HEK293 (cell line): Measurements from ENCODE around the gene TCEA2.
A peak's percentile ranks its signal among the peaks of the same experiment; 100 is the strongest.

Experiments
- CTCF ChIA-PET: fragments of 350-600 bp; formaldehyde crosslinking; extraction: SDS; loops from one replicate; lab custom pipeline; 2021; ENCODE audit warnings: antibody characterized with exemption; lab: Yijun Ruan, JAX
- POLR2A ChIA-PET: fragments of 300-600 bp; formaldehyde crosslinking; extraction: SDS; loops from one replicate; lab custom pipeline; 2020; ENCODE audit warnings: antibody characterized with exemption, inconsistent platforms; lab: Yijun Ruan, JAX
- H3K27ac ChIP-seq: fragments of 200-500 bp; sonication (Bioruptor generic); 2 replicates; pipeline ENCODE4 v1.5.1; 2014; ENCODE audit warnings: low read depth, low read length, control low read depth, inconsistent platforms; ENCODE audit errors: extremely low read depth
- H3K36me3 ChIP-seq, 2 experiments: fragments of 200-500 bp in 1 of 2; sonication (Bioruptor generic) in 1 of 2; 1 replicate in 1 of 2; 2 replicates in 1 of 2; pipeline ENCODE4 v1.5.1; 2014 to 2017; ENCODE audit warnings: inconsistent platforms in 2 of 2, low read length in 2 of 2; ENCODE audit not compliant: control insufficient read depth in 2 of 2, insufficient read depth in 1 of 2
- H3K4me1 ChIP-seq: fragments of 200-500 bp; sonication (Bioruptor generic); 2 replicates; pipeline ENCODE4 v1.5.1; 2014; ENCODE audit warnings: mild to moderate bottlenecking, low read length, inconsistent platforms; ENCODE audit not compliant: control insufficient read depth, insufficient read depth
- H3K4me3 ChIP-seq: 2 replicates; pipeline ENCODE4 v1.5.1; 2011; ENCODE audit warnings: low read depth, mild to moderate bottlenecking, control low read depth, low read length, moderate library complexity
- H3K9me3 ChIP-seq: fragments of 200-500 bp; sonication (Bioruptor generic); 2 replicates; pipeline ENCODE4 v1.5.1; 2014; ENCODE audit warnings: low read depth, low read length, inconsistent platforms; ENCODE audit not compliant: control insufficient read depth, insufficient read depth
- BCL6B ChIP-seq: fragments of 450-650 bp; formaldehyde crosslinking; IDR thresholded peaks from 2 replicates; pipeline ENCODE4 v1.5.1; 2017; ENCODE audit warnings: missing biosample characterization, missing genetic modification characterization
- GLIS2 ChIP-seq: fragments of 450-650 bp; formaldehyde crosslinking; IDR thresholded peaks from 2 replicates; pipeline ENCODE4 v1.5.1; 2016; ENCODE audit warnings: missing biosample characterization, missing genetic modification characterization
- INSM2 ChIP-seq: fragments of 450-650 bp; formaldehyde crosslinking; IDR thresholded peaks from 2 replicates; pipeline ENCODE4 v1.5.1; 2016; ENCODE audit warnings: missing biosample characterization, missing genetic modification characterization
- YY2 ChIP-seq: fragments of 450-650 bp; formaldehyde crosslinking; IDR thresholded peaks from 2 replicates; pipeline ENCODE4 v1.5.1; 2016; ENCODE audit warnings: missing biosample characterization, missing genetic modification characterization
- ZBTB10 ChIP-seq: fragments of 450-650 bp; formaldehyde crosslinking; IDR thresholded peaks from 2 replicates; pipeline ENCODE4 v1.5.1; 2016; ENCODE audit warnings: missing biosample characterization, missing genetic modification characterization
- ZBTB20 ChIP-seq: fragments of 450-650 bp; formaldehyde crosslinking; IDR thresholded peaks from 2 replicates; pipeline ENCODE4 v1.5.1; 2016; ENCODE audit warnings: missing biosample characterization, missing genetic modification characterization
- ZNF112 ChIP-seq: fragments of 450-650 bp; formaldehyde crosslinking; IDR thresholded peaks from 2 replicates; pipeline ENCODE4 v1.5.0; 2017; ENCODE audit warnings: missing biosample characterization, missing genetic modification characterization
- ZNF157 ChIP-seq: fragments of 450-650 bp; formaldehyde crosslinking; IDR thresholded peaks from 2 replicates; pipeline ENCODE4 v1.5.1; 2016; ENCODE audit warnings: missing biosample characterization, missing genetic modification characterization
- ZNF202 ChIP-seq: fragments of 450-650 bp; formaldehyde crosslinking; IDR thresholded peaks from 2 replicates; pipeline ENCODE4 v1.5.1; 2016; ENCODE audit warnings: missing biosample characterization, missing genetic modification characterization, borderline replicate concordance
- ZNF24 ChIP-seq: fragments of 450-650 bp; formaldehyde crosslinking; IDR thresholded peaks from 2 replicates; pipeline ENCODE4 v1.5.1; 2016; ENCODE audit warnings: missing biosample characterization, missing genetic modification characterization
- ZNF280D ChIP-seq: fragments of 450-650 bp; formaldehyde crosslinking; IDR thresholded peaks from 2 replicates; pipeline ENCODE4 v1.5.1; 2016; ENCODE audit warnings: missing biosample characterization, missing genetic modification characterization
- ZNF341 ChIP-seq: fragments of 450-650 bp; formaldehyde crosslinking; IDR thresholded peaks from 2 replicates; pipeline ENCODE4; 2016; ENCODE audit warnings: low read depth, missing biosample characterization, missing genetic modification characterization
- ZNF580 ChIP-seq: fragments of 450-650 bp; formaldehyde crosslinking; IDR thresholded peaks from 2 replicates; pipeline ENCODE4 v1.5.1; 2016; ENCODE audit warnings: missing biosample characterization, missing genetic modification characterization
- ZNF626 ChIP-seq: fragments of 450-650 bp; sonication (Bioruptor Pico); formaldehyde crosslinking; IDR thresholded peaks from 2 replicates; pipeline ENCODE4 v1.5.1; 2018; ENCODE audit warnings: missing biosample characterization, missing genetic modification characterization, inconsistent platforms
- ZNF654 ChIP-seq: fragments of 450-650 bp; formaldehyde crosslinking; IDR thresholded peaks from 2 replicates; pipeline ENCODE4 v1.5.1; 2016; ENCODE audit warnings: low read depth, missing biosample characterization, missing genetic modification characterization
- ZNF664 ChIP-seq: fragments of 450-650 bp; formaldehyde crosslinking; IDR thresholded peaks from 2 replicates; pipeline ENCODE4 v1.5.1; 2016; ENCODE audit warnings: missing biosample characterization, missing genetic modification characterization
- ZNF670 ChIP-seq: fragments of 450-650 bp; formaldehyde crosslinking; IDR thresholded peaks from 2 replicates; pipeline ENCODE4 v1.5.1; 2016; ENCODE audit warnings: missing biosample characterization, missing genetic modification characterization, low read depth
- ZNF692 ChIP-seq: fragments of 450-650 bp; formaldehyde crosslinking; IDR thresholded peaks from 2 replicates; pipeline ENCODE4 v1.5.1; 2016; ENCODE audit warnings: missing biosample characterization, missing genetic modification characterization
- ZNF843 ChIP-seq: fragments of 450-650 bp; formaldehyde crosslinking; IDR thresholded peaks from 2 replicates; pipeline ENCODE4 v1.5.1; 2016; ENCODE audit warnings: missing biosample characterization, missing genetic modification characterization

The TCEA2 gene

GRCh38 chr20:64050261-64051032 lies 12.6 kb upstream of the TCEA2 start (continued):
- TF ChIP-seq ZNF202 (tag by site-specific recombination) = no peak
- peak; percentile 83 for TF ChIP-seq ZNF341 (tag by site-specific recombination)
- 0 out of 2 replicates have a peak, but pooled peaks have one; percentile 38 for TF ChIP-seq GLIS2 (tag by site-specific recombination)
- no peak for TF ChIP-seq ZNF24
- no peak for TF ChIP-seq ZNF670 (tag by site-specific recombination)
- TF ChIP-seq ZNF626 (tag by site-specific recombination) = no peak

- POLR2A ChIA-PET = interaction anchor here (0.7 kb wide), 1 partner anchor 12 kb away, joined by 3 read pairs; no protein-coding TSS in a partner anchor
Measured at GRCh38 chr20:64051033-64051452, 12.0 kb upstream of the TCEA2 start.

More at GRCh38 chr20:64051033-64051452, 12.0 kb upstream of the TCEA2 start:
- CTCF ChIA-PET = no interaction called here
- no peak overlapping the region for H3K27ac ChIP-seq
- peaks cover 0 to 5% of the 10 kb centered on the region in 2 experiments; a peak in 1 of 3 replicates for H3K36me3 ChIP-seq
- H3K4me3 ChIP-seq = no peak overlapping the region
- no peaks in the 10 kb centered on the region for H3K9me3 ChIP-seq
- H3K4me1 ChIP-seq = peaks cover 6% of the 10 kb centered on the region
- TF ChIP-seq YY2 (tag by site-specific recombination) (no peak), ZNF692 (tag by site-specific recombination) (peak; percentile 22; the same call in 1 of the 2 replicates), INSM2 (no peak), ZNF843 (tag by site-specific recombination) (no peak), ZBTB10 (tag by site-specific recombination) (0 out of 2 replicates have a peak, but pooled peaks have one; percentile 2), ZNF626 (tag by site-specific recombination) (no peak), ZBTB20 (tag by site-specific recombination) (no peak), BCL6B (tag by site-specific recombination) (no peak), ZNF654 (tag by site-specific recombination) (no peak), ZNF280D (tag by site-specific recombination) (no peak), ZNF112 (no peak), ZNF580 (no peak), ZNF157 (tag by site-specific recombination) (no peak), ZNF664 (tag by site-specific recombination) (no peak)
